CD14-positive monocyte (primary cell): ENCODE measurements around the gene AP5B1. TPM values are rescaled to one million over a fixed set of nuclear protein-coding genes. Genes with fewer than 3 reads are reported as not detected.

Experiments used
- DNase-seq, 3 donors: peaks; one replicate each; pipeline ENCODE4 v3.0.0-alpha.2; 2011 to 2022
- H2AFZ ChIP-seq: 2 replicates; pipeline ENCODE4 v1.6.0; 2012; ENCODE audit warnings: mild to moderate bottlenecking, low read depth, low read length, inconsistent platforms; ENCODE audit not compliant: insufficient read depth, poor library complexity, severe bottlenecking
- H3K27ac ChIP-seq, 2 donors: 1 replicate in 1 of 2; 2 replicates in 1 of 2; pipeline ENCODE4 v1.5.1; 2012 to 2013; ENCODE audit warnings: low read length in 2 of 2, control low read depth in 1 of 2, inconsistent platforms in 1 of 2, low read depth in 1 of 2, mild to moderate bottlenecking in 1 of 2
- H3K27me3 ChIP-seq, 2 donors: one replicate each; pipeline versions ENCODE4 v1.6.0 to v1.6.1; 2011 to 2013; ENCODE audit warnings: low read length in 2 of 2; ENCODE audit not compliant: control insufficient read depth in 2 of 2, insufficient read depth in 2 of 2
- H3K36me3 ChIP-seq, 2 donors: replicated peaks in 1 of 2; 1 replicate in 1 of 2; 2 replicates in 1 of 2; pipeline versions ENCODE4 v1.5.1 to v1.6.1; 2012 to 2013; ENCODE audit warnings: low read length in 2 of 2, control low read depth in 1 of 2, inconsistent platforms in 1 of 2, mild to moderate bottlenecking in 1 of 2; ENCODE audit not compliant: insufficient read depth in 2 of 2, control insufficient read depth in 1 of 2
- H3K4me1 ChIP-seq, 2 donors: 1 replicate in 1 of 2; 2 replicates in 1 of 2; pipeline versions ENCODE4 v1.5.1 to v1.6.1; 2012 to 2013; ENCODE audit warnings: low read length in 2 of 2, control low read depth in 1 of 2, inconsistent platforms in 1 of 2, mild to moderate bottlenecking in 1 of 2, moderate library complexity in 1 of 2; ENCODE audit not compliant: insufficient read depth in 2 of 2, control insufficient read depth in 1 of 2
- H3K4me2 ChIP-seq: replicated peaks from 2 replicates; pipeline ENCODE3; 2012; ENCODE audit warnings: low read length, moderate library complexity, mild to moderate bottlenecking; ENCODE audit not compliant: poor library complexity, severe bottlenecking; ENCODE audit errors: extremely low read depth
- H3K4me3 ChIP-seq, 3 experiments: fragments of 200-600 bp in 1 of 3; sonication (generic) in 1 of 3; replicated peaks in 1 of 3; 1 replicate in 2 of 3; 2 replicates in 1 of 3; pipeline ENCODE4 v1.5.1; 2011 to 2013; ENCODE audit warnings: low read length in 3 of 3, mild to moderate bottlenecking in 3 of 3, control low read depth in 2 of 3, low read depth in 2 of 3, inconsistent platforms in 1 of 3, moderate library complexity in 1 of 3
- H3K79me2 ChIP-seq: 2 replicates; pipeline ENCODE4 v1.6.0; 2012; ENCODE audit warnings: mild to moderate bottlenecking, control low read depth, inconsistent platforms, low read length, moderate library complexity; ENCODE audit not compliant: insufficient read depth
- H3K9ac ChIP-seq: 2 replicates; pipeline ENCODE4 v1.6.0; 2017; ENCODE audit warnings: low read length, mild to moderate bottlenecking; ENCODE audit not compliant: insufficient read depth, poor library complexity, severe bottlenecking
- H3K9me3 ChIP-seq, 2 donors: replicated peaks in 1 of 2; 1 replicate in 1 of 2; 2 replicates in 1 of 2; pipeline versions ENCODE4 v1.5.1 to v1.6.1; 2012 to 2013; ENCODE audit warnings: low read length in 2 of 2, control low read depth in 1 of 2; ENCODE audit not compliant: control insufficient read depth in 1 of 2, insufficient read depth in 1 of 2
- H4K20me1 ChIP-seq: 2 replicates; pipeline ENCODE4 v1.6.0; 2012; ENCODE audit warnings: mild to moderate bottlenecking, low read length, control low read depth, moderate library complexity; ENCODE audit not compliant: insufficient read depth
- H3K27ac Mint-ChIP-seq, 7 donors: one replicate each; pipeline ENCODE4 v1.8.0; 2020; ENCODE audit warnings: mild to moderate bottlenecking in 7 of 7, mixed read lengths in 7 of 7, moderate library complexity in 6 of 7, inconsistent platforms in 2 of 7
- H3K27me3 Mint-ChIP-seq, 3 donors: one replicate each; pipeline ENCODE4 v1.8.0; 2021 to 2022; ENCODE audit warnings: low read depth in 3 of 3, mild to moderate bottlenecking in 3 of 3, mixed read lengths in 3 of 3, moderate library complexity in 3 of 3, inconsistent platforms in 1 of 3
- H3K36me3 Mint-ChIP-seq, 2 donors: one replicate each; pipeline ENCODE4 v1.8.0; 2020; ENCODE audit warnings: mixed read lengths in 2 of 2, inconsistent platforms in 1 of 2, mild to moderate bottlenecking in 1 of 2
- H3K4me1 Mint-ChIP-seq: one replicate; pipeline ENCODE4 v1.8.0; 2020; ENCODE audit warnings: mild to moderate bottlenecking, mixed read lengths
- H3K4me3 Mint-ChIP-seq, 2 donors: one replicate each; pipeline ENCODE4 v1.8.0; 2020; ENCODE audit warnings: mild to moderate bottlenecking in 2 of 2, mixed read lengths in 2 of 2, moderate library complexity in 1 of 2
- H3K9me3 Mint-ChIP-seq, 7 donors: one replicate each; pipeline ENCODE4 v1.8.0; 2020 to 2022; ENCODE audit warnings: mixed read lengths in 7 of 7, mild to moderate bottlenecking in 6 of 7, moderate library complexity in 6 of 7, inconsistent platforms in 2 of 7
- WGBS: methylation state at CpG from one replicate; pipeline ENCODE4 v1.1.5; 2013; ENCODE audit warnings: missing lambda C conversion rate; ENCODE audit not compliant: insufficient coverage; 5-methylcytosine and 5-hydroxymethylcytosine counted together
- intact Hi-C, 2 donors: fragments of 100-400 bp; cut with micrococcal nuclease; formaldehyde crosslinking; loops; one replicate each; pipeline versions ENCODE4 v1.15.0 to v1.15.1; 2023
- polyA plus RNA-seq, 3 donors: library from polyadenylated mRNA; depleted of rRNA in 1 of 3; unstranded in 2 of 3; stranded (reverse) in 1 of 3; fragments of 300-500 nt in 2 of 3; fragments of >200 nt in 1 of 3; fragmentation: Illumina TruSeq in 2 of 3; gene quantifications; 1 replicate in 2 of 3; 2 replicates in 1 of 3; pipeline ENCODE4 v1.2.3, GENCODE V29; 2012 to 2021
- TF ChIP-seq, protein P1 (sequence below): fragments of 200-600 bp; IDR thresholded peaks from one replicate; pipeline ENCODE4 v1.8.0; 2022; ENCODE audit warnings: antibody characterized with exemption, mild to moderate bottlenecking

Gene AP5B1
- polyA plus RNA-seq, 3 donors, result 33.7 to 46.4 (median 35.1) TPM

DNA sequence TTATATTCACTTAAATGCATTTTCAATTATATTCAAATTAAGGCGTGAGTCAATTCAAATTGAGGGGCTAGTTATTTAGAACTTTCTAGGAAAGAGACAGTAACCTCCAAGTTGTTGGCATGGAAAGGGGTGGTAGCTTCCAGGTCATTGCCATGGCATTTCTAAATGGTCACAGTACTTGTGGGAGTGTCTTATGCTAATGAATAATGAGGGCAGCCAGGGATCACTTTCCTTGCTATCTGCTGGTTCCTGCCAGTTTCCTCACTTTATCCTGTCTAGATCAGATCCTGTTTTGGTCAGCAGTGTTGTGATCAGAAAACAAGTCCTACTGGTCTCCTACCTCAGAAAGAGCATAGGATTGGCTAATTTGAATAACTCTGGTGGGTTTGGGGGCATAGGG, 38.4 kb downstream of the AP5B1 start:
- H3K4me3 ChIP-seq, result no peak overlapping the region

GRCh38 chr11:65741185-65741584, 39.6 kb downstream of the AP5B1 start:
- no peak for DNase-seq
- Mint-ChIP-seq H3K9me3 (peaks cover 6 to 17% (median 10%) of the 10 kb centered on the region in 7 donors), H3K27ac (peak overlapping the region in 1 of 7 donors; percentile 13), H3K4me3 (no peak overlapping the region), H3K27me3 (peaks cover 1 to 3% (median 1%) of the 10 kb centered on the region in 3 donors), H3K36me3 (no peaks in the 10 kb centered on the region), H3K4me1 (peaks cover 6% of the 10 kb centered on the region)
- no peak overlapping the region for H3K4me3 ChIP-seq
- H3K36me3 ChIP-seq, result no peaks in the 10 kb centered on the region
- 81% methylated on average over 8 of the region's 8 CpGs for WGBS
- TF ChIP-seq, protein P1, sequence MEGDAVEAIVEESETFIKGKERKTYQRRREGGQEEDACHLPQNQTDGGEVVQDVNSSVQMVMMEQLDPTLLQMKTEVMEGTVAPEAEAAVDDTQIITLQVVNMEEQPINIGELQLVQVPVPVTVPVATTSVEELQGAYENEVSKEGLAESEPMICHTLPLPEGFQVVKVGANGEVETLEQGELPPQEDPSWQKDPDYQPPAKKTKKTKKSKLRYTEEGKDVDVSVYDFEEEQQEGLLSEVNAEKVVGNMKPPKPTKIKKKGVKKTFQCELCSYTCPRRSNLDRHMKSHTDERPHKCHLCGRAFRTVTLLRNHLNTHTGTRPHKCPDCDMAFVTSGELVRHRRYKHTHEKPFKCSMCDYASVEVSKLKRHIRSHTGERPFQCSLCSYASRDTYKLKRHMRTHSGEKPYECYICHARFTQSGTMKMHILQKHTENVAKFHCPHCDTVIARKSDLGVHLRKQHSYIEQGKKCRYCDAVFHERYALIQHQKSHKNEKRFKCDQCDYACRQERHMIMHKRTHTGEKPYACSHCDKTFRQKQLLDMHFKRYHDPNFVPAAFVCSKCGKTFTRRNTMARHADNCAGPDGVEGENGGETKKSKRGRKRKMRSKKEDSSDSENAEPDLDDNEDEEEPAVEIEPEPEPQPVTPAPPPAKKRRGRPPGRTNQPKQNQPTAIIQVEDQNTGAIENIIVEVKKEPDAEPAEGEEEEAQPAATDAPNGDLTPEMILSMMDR, result no peak
- H4K20me1 ChIP-seq, result no peaks in the 10 kb centered on the region
- H3K4me2 ChIP-seq, result no peak overlapping the region
- no peak overlapping the region for H2AFZ ChIP-seq
- no peak overlapping the region for H3K9ac ChIP-seq
- intact Hi-C loops, result no loop called here
- peaks cover 4 to 8% of the 10 kb centered on the region in 2 donors for H3K9me3 ChIP-seq
- no peaks in the 10 kb centered on the region for H3K79me2 ChIP-seq
- H3K27ac ChIP-seq, result no peak overlapping the region
- no peaks in the 10 kb centered on the region for H3K27me3 ChIP-seq
- H3K4me1 ChIP-seq, result peaks cover 0 to 7% of the 10 kb centered on the region in 2 donors

More for the DNA sequence above, 38.4 kb downstream of the AP5B1 start:
- Histone ChIP-seq H3K36me3 (no peaks in the 10 kb centered on the region), H3K4me1 (peaks cover 0 to 7% of the 10 kb centered on the region in 2 donors), H2AFZ (no peak overlapping the region), H3K79me2 (no peaks in the 10 kb centered on the region), H3K27me3 (no peaks in the 10 kb centered on the region), H4K20me1 (no peaks in the 10 kb centered on the region), H3K27ac (no peak overlapping the region), H3K9ac (no peak overlapping the region), H3K9me3 (peaks cover 0 to 4% of the 10 kb centered on the region in 2 donors), H3K4me2 (no peak overlapping the region)
- TF ChIP-seq, protein P1, result no peak
- no peak overlapping the region for H3K27ac Mint-ChIP-seq
- intact Hi-C loops, result no loop called here
- H3K4me3 Mint-ChIP-seq, result no peak overlapping the region
- WGBS, result no CpG with 5 or more reads among the region's 1 CpG
- no peaks in the 10 kb centered on the region for H3K36me3 Mint-ChIP-seq
- DNase-seq, result no peak
- peaks cover 6% of the 10 kb centered on the region for H3K4me1 Mint-ChIP-seq
- H3K27me3 Mint-ChIP-seq, result peaks cover 0 to 3% (median 2%) of the 10 kb centered on the region in 3 donors
- H3K9me3 Mint-ChIP-seq, result peaks cover 0 to 7% (median 2%) of the 10 kb centered on the region in 7 donors
